HCT116 (cell line): ENCODE measurements around the gene ACTR8. TPM values are rescaled to one million over a fixed set of nuclear protein-coding genes. Genes with fewer than 3 reads are reported as not detected.

Experiments
- ATAC-seq: fragments of 200-7000 bp; cut with Tn5 transposase; 2 replicates; pipeline ENCODE4 v1.9.1; 2020; ENCODE audit warnings: mild to moderate bottlenecking, moderate library complexity
- Bru-seq: library from RNA; stranded (reverse); fragments of 400-500 nt; gene quantifications from one replicate; lab custom pipeline; 2021; lab: Mats Ljungman, UMichigan
- BruChase-seq, 2 experiments: library from RNA; stranded (reverse); fragments of 400-500 nt; gene quantifications; one replicate each; lab custom pipeline; 2021; lab: Mats Ljungman, UMichigan
- BruUV-seq: library from RNA; stranded (reverse); fragments of 400-500 nt; replicated peaks from 2 replicates; lab custom pipeline; 2021; lab: Mats Ljungman, UMichigan
- CTCF ChIA-PET: fragments of 300-600 bp; sonication (Branson Sonifier 250); formaldehyde crosslinking; loops from one replicate; lab custom pipeline; 2021; ENCODE audit warnings: antibody characterized with exemption; lab: Charles Lee
- POLR2A ChIA-PET: fragments of 300-600, 350-600 bp; sonication (Branson Sonifier 250); formaldehyde crosslinking; loops from one replicate; lab custom pipeline; 2021; ENCODE audit warnings: antibody characterized with exemption; lab: Charles Lee
- RAD21 ChIA-PET, 2 experiments: fragments of 300-600 bp; sonication (Branson Sonifier 250); formaldehyde crosslinking; loops; one replicate each; lab custom pipeline; 2023; ENCODE audit warnings: low total read pairs in 2 of 2; ENCODE audit not compliant: uncharacterized antibody in 2 of 2, unreplicated experiment in 2 of 2, low non-redundant PET in 1 of 2; lab: Charles Lee
- DNase-seq: peaks from one replicate; pipeline ENCODE4 v3.0.0-alpha.2; 2010; ENCODE audit warnings: low read depth, low spot score
- H2AFZ ChIP-seq: fragments of 200-600 bp; shearing (Covaris generic), sonication (generic); 2 replicates; pipeline ENCODE4 v1.6.1; 2017; ENCODE audit warnings: low read depth, mixed run types, mixed read lengths, antibody characterized with exemption, low read length; ENCODE audit not compliant: poor library complexity, severe bottlenecking
- H3K27ac ChIP-seq: 2 replicates; pipeline ENCODE4 v1.5.1; 2012; ENCODE audit warnings: low read depth, low read length
- H3K27me3 ChIP-seq: fragments of 200-600 bp; sonication (generic); 2 replicates; pipeline ENCODE4 v1.6.1; 2016; ENCODE audit warnings: mixed run types, low read length, mixed read lengths; ENCODE audit not compliant: insufficient read depth
- H3K36me3 ChIP-seq, 2 experiments: fragments of 200-500 bp in 1 of 2; fragments of 200-600 bp in 1 of 2; sonication (Bioruptor generic) in 1 of 2; sonication (generic) in 1 of 2; 2 replicates each; pipeline versions ENCODE4 v1.5.1 to v1.6.1; 2014 to 2016; ENCODE audit warnings: low read length in 2 of 2, inconsistent platforms in 1 of 2, mixed read lengths in 1 of 2, mixed run types in 1 of 2; ENCODE audit not compliant: insufficient read depth in 2 of 2, control insufficient read depth in 1 of 2
- H3K4me1 ChIP-seq, 2 experiments: fragments of 200-600 bp in 1 of 2; sonication (generic) in 1 of 2; 2 replicates each; pipeline versions ENCODE4 v1.5.1 to v1.6.1; 2012 to 2017; ENCODE audit warnings: low read length in 2 of 2, inconsistent platforms in 1 of 2, mild to moderate bottlenecking in 1 of 2, mixed read lengths in 1 of 2, mixed run types in 1 of 2, moderate library complexity in 1 of 2; ENCODE audit not compliant: insufficient read depth in 2 of 2, control insufficient read depth in 1 of 2
- H3K4me2 ChIP-seq: fragments of 200-600 bp; sonication (generic); 2 replicates; pipeline ENCODE4 v1.6.1; 2017; ENCODE audit warnings: mixed run types, low read length, mixed read lengths
- H3K4me3 ChIP-seq, 2 experiments: fragments of 200-600 bp in 1 of 2; sonication (generic) in 1 of 2; replicated peaks in 1 of 2; 2 replicates each; pipeline ENCODE4 v1.5.1; 2011 to 2016; ENCODE audit warnings: low read length in 2 of 2, control low read depth in 1 of 2, low read depth in 1 of 2, mild to moderate bottlenecking in 1 of 2, mixed read lengths in 1 of 2, mixed run types in 1 of 2
- H3K79me2 ChIP-seq: fragments of 200-600 bp; sonication (generic); 2 replicates; pipeline ENCODE4 v1.6.1; 2017; ENCODE audit warnings: mild to moderate bottlenecking, mixed run types, low read length, moderate library complexity, mixed read lengths; ENCODE audit not compliant: insufficient read depth
- H3K9ac ChIP-seq: fragments of 200-600 bp; sonication (generic); 2 replicates; pipeline ENCODE4 v1.6.1; 2016; ENCODE audit warnings: low read length, mixed read lengths
- H3K9me2 ChIP-seq: fragments of 200-600 bp; sonication (generic), shearing (Covaris generic); 2 replicates; pipeline ENCODE4 v1.6.1; 2017; ENCODE audit warnings: mixed run types, mild to moderate bottlenecking, moderate library complexity; ENCODE audit not compliant: insufficient read depth
- H3K9me3 ChIP-seq, 2 experiments: fragments of 200-500 bp in 1 of 2; fragments of 200-600 bp in 1 of 2; sonication (Bioruptor generic) in 1 of 2; sonication (generic) in 1 of 2; 2 replicates each; pipeline ENCODE4 v1.6.1; 2014 to 2017; ENCODE audit warnings: low read length in 2 of 2, mixed read lengths in 2 of 2, inconsistent platforms in 1 of 2, low read depth in 1 of 2, mild to moderate bottlenecking in 1 of 2, mixed run types in 1 of 2, moderate library complexity in 1 of 2; ENCODE audit not compliant: control insufficient read depth in 1 of 2, insufficient read depth in 1 of 2
- H4K20me1 ChIP-seq: fragments of 200-600 bp; sonication (generic), shearing (Covaris generic); 2 replicates; pipeline ENCODE4 v1.6.1; 2017; ENCODE audit warnings: mixed run types, mild to moderate bottlenecking, moderate library complexity; ENCODE audit not compliant: insufficient read depth
- CBX3 ChIP-seq: IDR thresholded peaks from 2 replicates; pipeline ENCODE4 v1.6.1; 2012; ENCODE audit warnings: low read depth
- CEBPB ChIP-seq: IDR thresholded peaks from 2 replicates; pipeline ENCODE4 v1.6.1; 2012; ENCODE audit warnings: low read depth
- EGR1 ChIP-seq: IDR thresholded peaks from 2 replicates; pipeline ENCODE4 v1.6.1; 2012; ENCODE audit warnings: low read depth
- EZH2 ChIP-seq: fragments of 200-600 bp; sonication (generic); IDR thresholded peaks from 2 replicates; pipeline ENCODE4 v1.6.1; 2017; ENCODE audit warnings: antibody characterized with exemption, mixed run types
- EZH2phosphoT487 ChIP-seq: fragments of 200-600 bp; IDR thresholded peaks from 2 replicates; pipeline ENCODE4 v1.6.1; 2018; ENCODE audit warnings: antibody characterized with exemption, borderline replicate concordance
- FOSL1 ChIP-seq: IDR thresholded peaks from 2 replicates; pipeline ENCODE4 v1.6.1; 2012; ENCODE audit warnings: low read depth
- MAX ChIP-seq: IDR thresholded peaks from 2 replicates; pipeline ENCODE4 v1.6.1; 2012
- POLR2A ChIP-seq: IDR thresholded peaks from 2 replicates; pipeline ENCODE4 v1.7.0; 2011; ENCODE audit warnings: borderline replicate concordance; ENCODE audit not compliant: insufficient read depth, insufficient read length; ENCODE audit errors: extremely low read depth
- POLR2AphosphoS5 ChIP-seq: IDR thresholded peaks from 2 replicates; pipeline ENCODE4 v1.6.1; 2011; ENCODE audit warnings: mild to moderate bottlenecking, low read depth, low read length, moderate library complexity
- SIN3A ChIP-seq: IDR thresholded peaks from 2 replicates; pipeline ENCODE4 v1.6.1; 2012; ENCODE audit warnings: low read depth
- SP1 ChIP-seq: IDR thresholded peaks from 2 replicates; pipeline ENCODE4 v1.6.1; 2012; ENCODE audit warnings: low read depth
- TCF7L2 ChIP-seq: IDR thresholded peaks from 2 replicates; pipeline ENCODE4 v1.7.0; 2011; ENCODE audit warnings: borderline replicate concordance, inconsistent platforms; ENCODE audit not compliant: insufficient read depth, insufficient read length; ENCODE audit errors: extremely low read depth
- YY1 ChIP-seq: IDR thresholded peaks from 2 replicates; pipeline ENCODE4 v1.6.1; 2011; ENCODE audit warnings: low read length, low read depth, moderate library complexity, mild to moderate bottlenecking; ENCODE audit not compliant: insufficient replicate concordance; ENCODE audit errors: extremely low read depth
- ZBTB33 ChIP-seq: IDR thresholded peaks from 2 replicates; pipeline ENCODE4 v1.6.1; 2011; ENCODE audit warnings: mild to moderate bottlenecking, low read length, moderate library complexity; ENCODE audit not compliant: insufficient replicate concordance; ENCODE audit errors: extremely low read depth
- ZFX ChIP-seq: fragments of 450-650 bp; IDR thresholded peaks from 2 replicates; pipeline ENCODE4 v1.6.1; 2017
- ZNF274 ChIP-seq: fragments of 200-500 bp; sonication (Bioruptor generic); IDR thresholded peaks from 2 replicates; pipeline ENCODE4 v1.6.1; 2014; ENCODE audit warnings: mild to moderate bottlenecking, low read depth, low read length, inconsistent platforms
- intact Hi-C: fragments of 100-400 bp; cut with micrococcal nuclease; formaldehyde crosslinking; loops from 2 replicates; pipeline ENCODE4 v1.10.0; 2022
- long read RNA-seq: library from polyadenylated mRNA; unstranded; transcript quantifications from one replicate; pipeline ENCODE4 v2.0.0, GENCODE V29; 2021; ENCODE audit not compliant: unreplicated experiment
- polyA plus RNA-seq: library from polyadenylated mRNA; unstranded; fragments of >200 nt; gene quantifications from 2 replicates; pipeline ENCODE4 v1.2.1, GENCODE V29; 2012; ENCODE audit warnings: missing spikeins
- total RNA-seq: library from RNA; stranded (reverse); gene quantifications from one replicate; pipeline ENCODE4 v1.2.1, GENCODE V29; 2021; ENCODE audit not compliant: unreplicated experiment
- TF ChIP-seq, protein P1 (sequence below), 3 experiments: fragments of 200-600 bp in 1 of 3; sonication (generic) in 1 of 3; IDR thresholded peaks in 2 of 3; conservative IDR thresholded peaks in 1 of 3; 2 replicates each; pipeline ENCODE4 v1.5.1; 2012 to 2017; ENCODE audit warnings: low read depth in 2 of 3, low read length in 2 of 3, antibody characterized with exemption in 1 of 3, borderline replicate concordance in 1 of 3, control low read depth in 1 of 3, mild to moderate bottlenecking in 1 of 3, mixed read lengths in 1 of 3, mixed run types in 1 of 3, moderate library complexity in 1 of 3; ENCODE audit not compliant: insufficient read depth in 1 of 3
- TF ChIP-seq, protein P2 (sequence below): IDR thresholded peaks from 2 replicates; pipeline ENCODE4 v1.6.1; 2012

The ACTR8 gene, protein sequence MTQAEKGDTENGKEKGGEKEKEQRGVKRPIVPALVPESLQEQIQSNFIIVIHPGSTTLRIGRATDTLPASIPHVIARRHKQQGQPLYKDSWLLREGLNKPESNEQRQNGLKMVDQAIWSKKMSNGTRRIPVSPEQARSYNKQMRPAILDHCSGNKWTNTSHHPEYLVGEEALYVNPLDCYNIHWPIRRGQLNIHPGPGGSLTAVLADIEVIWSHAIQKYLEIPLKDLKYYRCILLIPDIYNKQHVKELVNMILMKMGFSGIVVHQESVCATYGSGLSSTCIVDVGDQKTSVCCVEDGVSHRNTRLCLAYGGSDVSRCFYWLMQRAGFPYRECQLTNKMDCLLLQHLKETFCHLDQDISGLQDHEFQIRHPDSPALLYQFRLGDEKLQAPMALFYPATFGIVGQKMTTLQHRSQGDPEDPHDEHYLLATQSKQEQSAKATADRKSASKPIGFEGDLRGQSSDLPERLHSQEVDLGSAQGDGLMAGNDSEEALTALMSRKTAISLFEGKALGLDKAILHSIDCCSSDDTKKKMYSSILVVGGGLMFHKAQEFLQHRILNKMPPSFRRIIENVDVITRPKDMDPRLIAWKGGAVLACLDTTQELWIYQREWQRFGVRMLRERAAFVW
- total RNA-seq = 25.5 TPM
- polyA plus RNA-seq = 16.8 and 17.4 TPM in 2 replicates
- percentile 75 among the genes with signal in this experiment for Bru-seq, nascent RNA
- percentile 83 among the genes with signal in this experiment for BruChase-seq, experiment 1, labeled RNA remaining after a 6-hour chase
- percentile 79 among the genes with signal in this experiment for BruChase-seq, experiment 2, labeled RNA remaining after a 2-hour chase
- long read RNA-seq, transcript ACTR8-201 (13 exons, 3,629 nt) = major isoform, 23 of 36 reads
- long read RNA-seq, partial matches to known transcripts = 4 of 36 reads
- long read RNA-seq, other reads (novel, unspliced or antisense) = 9 of 36 reads

- Histone ChIP-seq H3K9ac (peak within 1 kb of the TSS; percentile 86), H3K79me2 (peaks cover 17% of the 10 kb centered on the region), H3K9me3 (no peaks in the 10 kb centered on the region), H3K9me2 (no peaks in the 10 kb centered on the region), H4K20me1 (no peaks in the 10 kb centered on the region), H3K36me3 (peaks cover 32 to 45% of the 10 kb centered on the region in 2 experiments), H3K4me1 (peaks cover 2 to 15% of the 10 kb centered on the region in 2 experiments; a peak in 1 of 4 replicates), H2AFZ (peak within 1 kb of the TSS; percentile 78), H3K27ac (peak within 1 kb of the TSS; percentile 85), H3K4me2 (peak within 1 kb of the TSS; percentile 97), H3K4me3 (peak within 1 kb of the TSS; percentile 84 to 97), H3K27me3 (no peaks in the 10 kb centered on the region)
- DNase-seq (peak; percentile 58), ATAC-seq (peak; percentile 95)
- intact Hi-C loops = no loop called here
- TSS peak; percentile 66 for BruUV-seq
- CTCF ChIA-PET = no interaction called here
- POLR2A ChIA-PET = no interaction called here
- RAD21 ChIA-PET = no interaction called here
- TF ChIP-seq SIN3A (peak; percentile 85), EZH2 (no peak), MAX (peak; percentile 51; the same call in 1 of the 2 replicates), EZH2phosphoT487 (no peak), ZNF274 (no peak), SP1 (no peak; the same call in 1 of the 2 replicates), CBX3 (peak; percentile 54; the same call in 1 of the 2 replicates), FOSL1 (no peak), EGR1 (peak; percentile 81), CEBPB (no peak), POLR2A (peak; percentile 70), POLR2AphosphoS5 (peak; percentile 95), TCF7L2 (peak; percentile 50), ZFX (peak; percentile 81), ZBTB33 (no peak), YY1 (peak; percentile 99)
- TF ChIP-seq, protein P1, sequence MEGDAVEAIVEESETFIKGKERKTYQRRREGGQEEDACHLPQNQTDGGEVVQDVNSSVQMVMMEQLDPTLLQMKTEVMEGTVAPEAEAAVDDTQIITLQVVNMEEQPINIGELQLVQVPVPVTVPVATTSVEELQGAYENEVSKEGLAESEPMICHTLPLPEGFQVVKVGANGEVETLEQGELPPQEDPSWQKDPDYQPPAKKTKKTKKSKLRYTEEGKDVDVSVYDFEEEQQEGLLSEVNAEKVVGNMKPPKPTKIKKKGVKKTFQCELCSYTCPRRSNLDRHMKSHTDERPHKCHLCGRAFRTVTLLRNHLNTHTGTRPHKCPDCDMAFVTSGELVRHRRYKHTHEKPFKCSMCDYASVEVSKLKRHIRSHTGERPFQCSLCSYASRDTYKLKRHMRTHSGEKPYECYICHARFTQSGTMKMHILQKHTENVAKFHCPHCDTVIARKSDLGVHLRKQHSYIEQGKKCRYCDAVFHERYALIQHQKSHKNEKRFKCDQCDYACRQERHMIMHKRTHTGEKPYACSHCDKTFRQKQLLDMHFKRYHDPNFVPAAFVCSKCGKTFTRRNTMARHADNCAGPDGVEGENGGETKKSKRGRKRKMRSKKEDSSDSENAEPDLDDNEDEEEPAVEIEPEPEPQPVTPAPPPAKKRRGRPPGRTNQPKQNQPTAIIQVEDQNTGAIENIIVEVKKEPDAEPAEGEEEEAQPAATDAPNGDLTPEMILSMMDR (IDR thresholded peaks at IDR 0.05 in 2 of 3, conservative IDR thresholded peaks at IDR 0.05 in 1 of 3; ENCODE audit: borderline replicate concordance in 1 of 3, insufficient read depth in 1 of 3, low read depth in 2 of 3, low read length in 2 of 3) = no peak
- TF ChIP-seq, protein P2, sequence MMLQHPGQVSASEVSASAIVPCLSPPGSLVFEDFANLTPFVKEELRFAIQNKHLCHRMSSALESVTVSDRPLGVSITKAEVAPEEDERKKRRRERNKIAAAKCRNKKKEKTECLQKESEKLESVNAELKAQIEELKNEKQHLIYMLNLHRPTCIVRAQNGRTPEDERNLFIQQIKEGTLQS = no peak
These were observed at the start of gene ACTR8 for GRCh38 chr3:53881691-53882593. ACTR8 (minus strand) TSS chr3:53882152; CDS start chr3:53882101, 51 bp downstream.
